SK-N-SH (cell line): ENCODE measurements around the gene ADCK1.

Experiments
- CHD2 ChIP-seq: fragments of 150-350 bp; IDR thresholded peaks from 2 replicates; pipeline ENCODE4 v1.6.1; 2018; ENCODE audit warnings: low read length; ENCODE audit not compliant: partially characterized antibody
- EP300 ChIP-seq, 2 experiments: IDR thresholded peaks; 2 replicates each; pipeline versions ENCODE4 v1.4.0 to v1.6.1; 2012; ENCODE audit warnings: borderline replicate concordance in 1 of 2, low read depth in 1 of 2, low read length in 1 of 2
- GABPA ChIP-seq: IDR thresholded peaks from 2 replicates; pipeline ENCODE4 v1.4.0; 2012; ENCODE audit warnings: low read depth, mild to moderate bottlenecking
- NRF1 ChIP-seq: IDR thresholded peaks from 2 replicates; pipeline ENCODE4 v1.6.1; 2012; ENCODE audit warnings: low read depth, mild to moderate bottlenecking, low read length
- POLR2AphosphoS5 ChIP-seq: IDR thresholded peaks from 2 replicates; pipeline ENCODE4 v1.6.1; 2012; ENCODE audit warnings: low read depth, low read length
- RCOR1 ChIP-seq: fragments of 150-350 bp; IDR thresholded peaks from 2 replicates; pipeline ENCODE4 v1.6.1; 2017; ENCODE audit warnings: antibody characterized with exemption, low read length
- RFX5 ChIP-seq: IDR thresholded peaks from 2 replicates; pipeline ENCODE4 v1.6.1; 2012; ENCODE audit warnings: mild to moderate bottlenecking, improper control_type of control experiment, low read length
- SIN3A ChIP-seq: IDR thresholded peaks from 2 replicates; pipeline ENCODE4 v1.6.1; 2012; ENCODE audit warnings: low read depth, mild to moderate bottlenecking, low read length, moderate library complexity, borderline replicate concordance
- YY1 ChIP-seq: IDR thresholded peaks from 2 replicates; pipeline ENCODE4 v1.4.0; 2012; ENCODE audit warnings: low read depth, mild to moderate bottlenecking
- TF ChIP-seq, protein P1 (sequence below): fragments of 200-600 bp; sonication (generic); IDR thresholded peaks from 2 replicates; pipeline ENCODE4 v1.6.1; 2017; ENCODE audit warnings: antibody characterized with exemption, mild to moderate bottlenecking, moderate library complexity
- TF ChIP-seq, protein P2 (sequence below): IDR thresholded peaks from 2 replicates; pipeline ENCODE4 v1.4.0; 2012; ENCODE audit warnings: low read depth, borderline replicate concordance
- TF ChIP-seq, protein P3 (sequence below): IDR thresholded peaks from 2 replicates; pipeline ENCODE4 v1.4.0; 2012; ENCODE audit warnings: low read depth, borderline replicate concordance

DNA sequence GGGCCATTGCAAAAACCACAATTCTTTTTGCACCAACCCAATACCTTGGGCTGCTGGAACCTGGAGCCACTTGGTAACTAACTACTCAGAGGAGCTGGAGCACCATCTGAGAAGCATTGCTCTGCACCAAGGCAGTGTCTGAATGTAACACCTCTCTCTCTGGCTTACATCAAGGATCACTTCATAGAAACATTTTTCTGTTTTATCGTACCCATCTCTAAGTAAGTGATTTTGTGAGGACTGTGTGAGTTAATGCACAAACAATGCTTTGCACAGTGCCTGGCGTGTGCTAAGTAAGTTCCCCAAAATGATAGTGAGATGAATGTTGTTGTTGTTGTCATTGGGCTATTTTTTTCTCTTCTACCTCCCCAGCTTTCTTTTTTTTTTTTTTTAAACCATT is 111.4 kb downstream of the ADCK1 start:
- no peak for TF ChIP-seq NRF1
- no peak for TF ChIP-seq YY1
- TF ChIP-seq, protein P1, sequence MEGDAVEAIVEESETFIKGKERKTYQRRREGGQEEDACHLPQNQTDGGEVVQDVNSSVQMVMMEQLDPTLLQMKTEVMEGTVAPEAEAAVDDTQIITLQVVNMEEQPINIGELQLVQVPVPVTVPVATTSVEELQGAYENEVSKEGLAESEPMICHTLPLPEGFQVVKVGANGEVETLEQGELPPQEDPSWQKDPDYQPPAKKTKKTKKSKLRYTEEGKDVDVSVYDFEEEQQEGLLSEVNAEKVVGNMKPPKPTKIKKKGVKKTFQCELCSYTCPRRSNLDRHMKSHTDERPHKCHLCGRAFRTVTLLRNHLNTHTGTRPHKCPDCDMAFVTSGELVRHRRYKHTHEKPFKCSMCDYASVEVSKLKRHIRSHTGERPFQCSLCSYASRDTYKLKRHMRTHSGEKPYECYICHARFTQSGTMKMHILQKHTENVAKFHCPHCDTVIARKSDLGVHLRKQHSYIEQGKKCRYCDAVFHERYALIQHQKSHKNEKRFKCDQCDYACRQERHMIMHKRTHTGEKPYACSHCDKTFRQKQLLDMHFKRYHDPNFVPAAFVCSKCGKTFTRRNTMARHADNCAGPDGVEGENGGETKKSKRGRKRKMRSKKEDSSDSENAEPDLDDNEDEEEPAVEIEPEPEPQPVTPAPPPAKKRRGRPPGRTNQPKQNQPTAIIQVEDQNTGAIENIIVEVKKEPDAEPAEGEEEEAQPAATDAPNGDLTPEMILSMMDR = no peak
- TF ChIP-seq RCOR1 = no peak
- no peak for TF ChIP-seq SIN3A
- TF ChIP-seq, protein P2, sequence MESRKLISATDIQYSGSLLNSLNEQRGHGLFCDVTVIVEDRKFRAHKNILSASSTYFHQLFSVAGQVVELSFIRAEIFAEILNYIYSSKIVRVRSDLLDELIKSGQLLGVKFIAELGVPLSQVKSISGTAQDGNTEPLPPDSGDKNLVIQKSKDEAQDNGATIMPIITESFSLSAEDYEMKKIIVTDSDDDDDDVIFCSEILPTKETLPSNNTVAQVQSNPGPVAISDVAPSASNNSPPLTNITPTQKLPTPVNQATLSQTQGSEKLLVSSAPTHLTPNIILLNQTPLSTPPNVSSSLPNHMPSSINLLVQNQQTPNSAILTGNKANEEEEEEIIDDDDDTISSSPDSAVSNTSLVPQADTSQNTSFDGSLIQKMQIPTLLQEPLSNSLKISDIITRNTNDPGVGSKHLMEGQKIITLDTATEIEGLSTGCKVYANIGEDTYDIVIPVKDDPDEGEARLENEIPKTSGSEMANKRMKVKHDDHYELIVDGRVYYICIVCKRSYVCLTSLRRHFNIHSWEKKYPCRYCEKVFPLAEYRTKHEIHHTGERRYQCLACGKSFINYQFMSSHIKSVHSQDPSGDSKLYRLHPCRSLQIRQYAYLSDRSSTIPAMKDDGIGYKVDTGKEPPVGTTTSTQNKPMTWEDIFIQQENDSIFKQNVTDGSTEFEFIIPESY = no peak
- TF ChIP-seq, protein P3, sequence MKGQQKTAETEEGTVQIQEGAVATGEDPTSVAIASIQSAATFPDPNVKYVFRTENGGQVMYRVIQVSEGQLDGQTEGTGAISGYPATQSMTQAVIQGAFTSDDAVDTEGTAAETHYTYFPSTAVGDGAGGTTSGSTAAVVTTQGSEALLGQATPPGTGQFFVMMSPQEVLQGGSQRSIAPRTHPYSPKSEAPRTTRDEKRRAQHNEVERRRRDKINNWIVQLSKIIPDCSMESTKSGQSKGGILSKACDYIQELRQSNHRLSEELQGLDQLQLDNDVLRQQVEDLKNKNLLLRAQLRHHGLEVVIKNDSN = no peak
- no peak for TF ChIP-seq CHD2
- no peak for TF ChIP-seq EP300 (IDR thresholded peaks at IDR 0.05; ENCODE audit: borderline replicate concordance in 1 of 2, low read depth in 1 of 2, low read length in 1 of 2)
- no peak for TF ChIP-seq GABPA
- no peak for TF ChIP-seq RFX5
- TF ChIP-seq POLR2AphosphoS5 = no peak
